ENCODE results near the gene LZTS2.

The LZTS2 gene

DNA sequence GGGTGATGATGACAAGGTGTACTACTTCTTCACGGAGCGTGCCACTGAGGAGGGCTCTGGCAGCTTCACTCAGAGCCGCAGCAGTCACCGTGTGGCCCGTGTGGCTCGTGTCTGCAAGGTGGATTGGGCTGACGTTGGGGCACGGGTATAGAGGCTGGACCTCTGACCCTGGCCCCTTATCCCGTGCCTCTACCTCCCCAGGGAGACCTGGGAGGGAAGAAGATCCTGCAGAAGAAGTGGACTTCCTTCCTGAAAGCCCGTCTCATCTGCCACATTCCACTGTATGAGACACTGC, 20.8 kb upstream of the LZTS2 start:
- DNase-seq, result peak; percentile 5 to 10

DNA sequence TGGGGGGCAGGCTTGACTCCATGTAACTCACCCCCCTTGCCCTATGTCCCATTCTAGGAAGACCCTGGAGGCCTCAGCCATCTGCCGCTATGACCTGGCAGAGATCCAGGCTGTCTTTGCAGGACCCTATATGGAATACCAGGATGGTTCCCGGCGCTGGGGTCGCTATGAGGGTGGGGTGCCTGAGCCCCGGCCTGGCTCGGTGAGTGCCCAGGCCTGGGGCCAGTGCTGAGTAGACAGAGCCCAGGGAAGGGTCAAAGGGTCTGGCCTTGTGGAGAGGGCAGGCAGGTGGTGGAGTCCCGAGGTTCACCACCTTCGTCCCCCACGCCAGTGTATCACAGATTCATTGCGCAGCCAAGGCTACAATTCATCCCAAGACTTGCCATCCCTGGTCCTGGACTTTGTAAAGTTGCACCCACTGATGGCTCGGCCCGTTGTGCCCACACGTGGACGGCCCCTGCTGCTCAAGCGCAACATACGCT, 19.8 kb upstream of the LZTS2 start:
- DNase-seq, result peak; percentile 0 to 7

- no peak for DNase-seq
These were observed 19.3 kb upstream of the LZTS2 start for GRCh38 chr10:100980311-100980710.

GRCh38 chr10:100980711-100981110, 18.9 kb upstream of the LZTS2 start:
- DNase-seq, result peak; percentile 4 to 9

DNA sequence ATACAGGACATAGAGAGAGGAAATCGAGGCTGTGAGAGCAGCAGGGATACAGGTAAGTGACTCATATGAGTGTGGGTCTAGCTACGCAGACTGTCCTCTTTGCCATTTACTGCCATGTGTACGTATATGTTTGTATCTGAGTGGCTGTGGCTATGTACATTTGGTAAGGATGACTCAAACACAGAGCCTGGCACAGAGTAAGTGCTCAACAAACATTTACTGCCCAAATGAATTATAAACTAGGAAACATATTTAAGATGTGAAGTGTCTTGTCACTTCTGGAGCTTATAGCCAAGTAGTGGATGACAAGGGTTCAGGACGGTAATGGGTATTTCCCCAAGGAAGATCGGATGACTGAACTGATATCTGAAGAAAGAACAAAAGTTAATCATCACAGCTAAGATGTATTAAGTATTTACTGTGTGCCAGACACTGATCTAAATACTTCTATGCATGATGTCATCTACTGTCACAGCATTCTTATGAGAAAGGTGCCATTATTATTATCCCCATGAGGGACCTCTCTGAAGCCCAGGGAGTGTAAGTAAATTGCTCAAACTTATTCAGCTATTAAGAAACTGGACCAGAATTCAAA, 18.3 kb upstream of the LZTS2 start:
- peak in 1 of 2 experiments; percentile 0 for DNase-seq

GRCh38 chr10:100982916-100983830, 16.4 kb upstream of the LZTS2 start:
- DNase-seq, result peak in 1 of 2 experiments; percentile 10

GRCh38 chr10:100983868-100984671, 15.5 kb upstream of the LZTS2 start:
- no peak for DNase-seq

DNA sequence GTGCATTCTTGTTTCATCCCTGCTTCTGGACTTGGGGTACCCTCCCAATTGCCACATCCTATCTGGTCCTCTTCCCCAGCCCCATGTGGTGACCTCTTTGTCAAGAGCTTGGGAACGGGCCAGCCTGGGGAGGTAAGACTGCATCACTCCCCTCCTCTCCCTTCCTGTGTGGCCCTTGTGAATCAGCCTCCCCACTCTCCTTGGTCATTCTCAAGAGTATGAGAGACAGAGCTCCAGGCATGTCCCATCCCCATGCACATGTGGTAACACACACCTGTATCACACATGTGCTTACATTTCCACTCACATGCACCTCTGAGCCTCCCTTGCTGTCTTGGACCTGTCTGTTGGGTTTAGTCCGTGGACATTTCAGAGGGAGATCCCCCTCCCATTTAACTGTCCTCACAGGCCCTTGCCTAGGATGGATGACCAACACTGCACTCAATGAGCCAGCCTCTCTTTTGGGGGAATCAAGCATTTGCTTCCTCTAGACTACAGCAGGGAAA, 14.9 kb upstream of the LZTS2 start:
- DNase-seq, result no peak

GRCh38 chr10:100985336-100985735, 14.3 kb upstream of the LZTS2 start:
- no peak for DNase-seq

DNA sequence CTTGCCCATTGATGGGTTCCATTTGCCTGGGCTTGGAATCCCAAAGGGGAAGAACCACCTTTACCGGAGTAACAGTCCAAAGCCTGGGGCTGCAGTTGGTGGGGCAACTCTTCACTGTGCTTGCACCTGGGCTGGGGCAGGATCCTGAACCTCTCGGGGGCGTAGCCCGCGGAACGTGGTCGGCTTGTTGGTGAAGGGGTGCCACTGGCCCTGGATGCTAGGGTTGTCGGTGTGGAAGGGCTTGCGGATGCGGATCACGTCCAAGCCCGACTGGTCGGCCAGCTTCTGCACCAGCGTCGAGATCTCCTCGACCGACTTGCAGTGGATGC, 13.0 kb upstream of the LZTS2 start:
- DNase-seq, result no peak

DNA sequence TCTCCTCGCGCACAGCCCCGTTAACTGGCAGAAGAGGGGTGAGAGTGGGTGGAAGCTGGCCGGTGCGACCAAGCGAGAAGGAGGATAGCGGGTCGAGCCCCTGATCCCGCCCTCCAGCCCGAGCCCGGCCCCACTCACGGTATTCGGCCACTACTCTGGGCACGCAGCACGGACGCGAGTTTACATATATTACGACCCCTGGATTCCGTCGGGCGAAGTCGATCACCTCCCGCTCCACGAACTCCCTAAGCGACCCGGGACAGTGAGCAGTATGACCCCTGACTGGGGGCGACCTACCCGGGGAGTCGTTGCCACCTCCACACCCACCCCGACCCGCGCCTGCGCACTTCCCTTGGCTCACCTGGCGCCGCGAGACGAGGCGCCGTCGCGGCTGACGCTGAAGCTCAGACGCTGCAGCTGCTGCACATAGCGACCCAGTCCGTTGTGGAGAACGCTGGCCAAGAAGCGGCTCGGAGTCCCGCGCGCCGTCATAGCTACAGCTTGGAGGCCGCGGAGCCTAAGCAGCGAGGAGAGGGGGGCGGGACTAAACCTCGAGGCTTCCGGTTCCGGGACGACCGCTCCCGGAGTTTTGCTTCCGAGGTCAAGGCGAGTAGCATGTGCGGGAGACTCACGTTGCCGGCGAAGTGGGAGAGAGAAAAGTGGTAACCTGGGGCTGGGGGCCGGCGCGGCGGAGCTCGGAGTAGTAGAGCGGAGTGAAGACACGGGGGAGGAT, 12.5 kb upstream of the LZTS2 start, which contains the start of the genes MRPL43 and TWNK:
Gene MRPL43, minus strand, starts transcription at position 546 of the 733 bp plus-strand sequence. Its CDS starts 54 bp downstream, at position 492.
Gene TWNK, plus strand, starts transcription at position 592 of the 733 bp plus-strand sequence. CDS start 668 bp downstream, outside the sequence.
- DNase-seq, result peak; percentile 87 to 90

GRCh38 chr10:100987685-100988049, 11.9 kb upstream of the LZTS2 start:
- DNase-seq, result no peak

DNA sequence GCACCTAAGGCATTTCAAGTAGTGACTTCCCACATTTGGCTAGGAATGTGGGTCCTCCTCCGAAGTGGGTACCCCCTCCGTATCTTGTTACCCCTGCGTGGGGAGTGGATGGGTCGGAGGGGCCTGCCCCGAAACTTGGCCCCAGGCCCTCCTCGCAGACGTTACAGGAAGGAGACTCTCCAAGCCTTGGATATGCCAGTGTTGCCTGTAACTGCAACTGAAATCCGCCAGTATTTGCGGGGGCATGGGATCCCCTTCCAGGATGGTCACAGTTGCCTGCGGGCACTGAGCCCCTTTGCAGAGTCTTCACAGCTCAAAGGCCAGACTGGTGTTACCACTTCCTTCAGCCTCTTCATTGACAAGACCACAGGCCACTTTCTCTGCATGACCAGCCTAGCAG, 11.4 kb upstream of the LZTS2 start:
- DNase-seq, result no peak

GRCh38 chr10:100989088-100989487, 10.5 kb upstream of the LZTS2 start:
- no peak for DNase-seq

- DNase-seq, result no peak
These were observed 5.5 kb upstream of the LZTS2 start for GRCh38 chr10:100993986-100994708.

- no peak for DNase-seq
These were observed 4.4 kb upstream of the LZTS2 start for GRCh38 chr10:100995181-100995580.

DNA sequence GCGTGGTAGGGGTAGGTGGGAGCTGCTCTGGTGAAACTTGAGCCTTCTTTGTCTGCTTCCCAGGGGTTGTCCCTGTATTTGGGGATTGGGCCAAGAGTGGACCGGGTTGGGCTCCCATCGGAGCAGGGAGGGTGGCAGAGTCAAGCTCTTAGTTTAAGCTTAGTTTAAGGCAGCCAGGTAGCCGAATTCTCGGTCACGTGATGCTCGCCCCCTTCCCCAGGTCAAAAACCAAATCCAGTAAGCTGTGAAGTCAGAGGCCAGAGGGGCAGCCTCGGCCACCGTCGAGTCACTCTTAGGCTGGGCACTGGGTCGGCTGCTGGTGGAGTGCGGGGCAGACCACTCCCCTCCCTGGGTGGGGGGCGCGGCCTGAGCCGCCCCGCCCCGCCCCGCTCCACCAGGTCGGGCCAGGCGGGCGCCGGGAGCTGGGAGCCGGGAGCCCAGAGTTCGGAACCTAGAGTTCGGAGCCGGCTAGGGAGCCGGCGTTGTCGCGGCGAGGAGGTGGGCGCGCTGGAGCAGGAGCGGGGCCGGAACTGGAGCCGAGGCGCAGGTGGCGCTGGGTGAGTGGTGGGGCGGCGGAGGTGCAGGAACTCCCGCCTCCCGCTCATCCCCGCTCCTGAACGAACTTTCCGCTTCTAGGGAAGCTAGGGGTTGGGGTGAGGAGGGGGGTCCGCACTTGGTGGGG, 2.8 kb upstream of the LZTS2 start:
- DNase-seq, result peak; percentile 41 to 73

GRCh38 chr10:100997360-100998182, 2.0 kb upstream of the LZTS2 start:
- DNase-seq, result peak; percentile 87 to 89

GRCh38 chr10:100998183-100998990, 1.2 kb upstream of the LZTS2 start:
- peak; percentile 77 to 80 for DNase-seq
